PFSK-1 (cell line): Measurements from ENCODE around the gene ASF1A.

Source experiments
- FOXP2 ChIP-seq: optimal IDR thresholded peaks from 2 replicates; pipeline ENCODE3; 2011; ENCODE audit warnings: borderline replicate concordance, control low read depth, inconsistent platforms; ENCODE audit not compliant: insufficient read depth; ENCODE audit errors: extremely low read length, extremely low read depth
- POLR2AphosphoS5 ChIP-seq: IDR thresholded peaks from 2 replicates; pipeline ENCODE4 v1.6.1; 2012; ENCODE audit warnings: low read depth, mild to moderate bottlenecking, control low read depth, low read length, moderate library complexity
- SIN3A ChIP-seq: IDR thresholded peaks from 2 replicates; pipeline ENCODE4 v1.6.1; 2012; ENCODE audit warnings: mild to moderate bottlenecking, low read length, moderate library complexity, borderline replicate concordance; ENCODE audit not compliant: insufficient read depth
- TAF1 ChIP-seq: IDR thresholded peaks from 2 replicates; pipeline ENCODE4 v1.6.1; 2012; ENCODE audit warnings: low read length, control low read depth, borderline replicate concordance; ENCODE audit not compliant: insufficient read depth
- TF ChIP-seq, protein P1 (sequence below), 2 experiments: IDR thresholded peaks; 2 replicates each; pipeline versions ENCODE4 v1.6.1 to v1.8.0; 2011 to 2012; ENCODE audit warnings: low read depth in 2 of 2, low read length in 2 of 2, control low read depth in 1 of 2, inconsistent platforms in 1 of 2, mild to moderate bottlenecking in 1 of 2, moderate library complexity in 1 of 2; ENCODE audit not compliant: insufficient read depth in 1 of 2

The ASF1A gene

DNA sequence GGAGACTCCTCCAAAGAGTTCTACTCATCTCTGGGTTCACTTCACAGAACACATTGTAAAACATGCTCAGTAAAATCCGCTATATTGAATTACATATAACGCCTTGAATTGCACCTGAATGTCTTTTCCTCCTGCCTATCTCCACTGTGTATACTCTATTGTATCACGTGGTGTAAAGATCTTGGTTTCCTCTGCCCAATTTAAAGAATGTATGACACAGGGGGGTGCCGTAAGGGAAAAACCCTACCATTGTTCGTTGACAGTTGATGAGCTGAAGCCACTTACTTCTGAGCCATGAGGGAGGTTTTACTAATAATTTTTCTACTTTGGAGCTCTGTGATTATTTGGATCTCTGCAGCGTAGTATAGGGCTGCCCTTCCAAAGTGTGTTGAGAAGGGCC is 6.0 kb downstream of the ASF1A start:
- no peak for TF ChIP-seq POLR2AphosphoS5
- TF ChIP-seq, protein P1, sequence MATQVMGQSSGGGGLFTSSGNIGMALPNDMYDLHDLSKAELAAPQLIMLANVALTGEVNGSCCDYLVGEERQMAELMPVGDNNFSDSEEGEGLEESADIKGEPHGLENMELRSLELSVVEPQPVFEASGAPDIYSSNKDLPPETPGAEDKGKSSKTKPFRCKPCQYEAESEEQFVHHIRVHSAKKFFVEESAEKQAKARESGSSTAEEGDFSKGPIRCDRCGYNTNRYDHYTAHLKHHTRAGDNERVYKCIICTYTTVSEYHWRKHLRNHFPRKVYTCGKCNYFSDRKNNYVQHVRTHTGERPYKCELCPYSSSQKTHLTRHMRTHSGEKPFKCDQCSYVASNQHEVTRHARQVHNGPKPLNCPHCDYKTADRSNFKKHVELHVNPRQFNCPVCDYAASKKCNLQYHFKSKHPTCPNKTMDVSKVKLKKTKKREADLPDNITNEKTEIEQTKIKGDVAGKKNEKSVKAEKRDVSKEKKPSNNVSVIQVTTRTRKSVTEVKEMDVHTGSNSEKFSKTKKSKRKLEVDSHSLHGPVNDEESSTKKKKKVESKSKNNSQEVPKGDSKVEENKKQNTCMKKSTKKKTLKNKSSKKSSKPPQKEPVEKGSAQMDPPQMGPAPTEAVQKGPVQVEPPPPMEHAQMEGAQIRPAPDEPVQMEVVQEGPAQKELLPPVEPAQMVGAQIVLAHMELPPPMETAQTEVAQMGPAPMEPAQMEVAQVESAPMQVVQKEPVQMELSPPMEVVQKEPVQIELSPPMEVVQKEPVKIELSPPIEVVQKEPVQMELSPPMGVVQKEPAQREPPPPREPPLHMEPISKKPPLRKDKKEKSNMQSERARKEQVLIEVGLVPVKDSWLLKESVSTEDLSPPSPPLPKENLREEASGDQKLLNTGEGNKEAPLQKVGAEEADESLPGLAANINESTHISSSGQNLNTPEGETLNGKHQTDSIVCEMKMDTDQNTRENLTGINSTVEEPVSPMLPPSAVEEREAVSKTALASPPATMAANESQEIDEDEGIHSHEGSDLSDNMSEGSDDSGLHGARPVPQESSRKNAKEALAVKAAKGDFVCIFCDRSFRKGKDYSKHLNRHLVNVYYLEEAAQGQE (IDR thresholded peaks at IDR 0.05; ENCODE audit: insufficient read depth in 1 of 2, low read depth in 2 of 2, low read length in 2 of 2) = no peak
- TF ChIP-seq TAF1 = no peak
- no peak for TF ChIP-seq FOXP2
- TF ChIP-seq SIN3A = no peak

DNA sequence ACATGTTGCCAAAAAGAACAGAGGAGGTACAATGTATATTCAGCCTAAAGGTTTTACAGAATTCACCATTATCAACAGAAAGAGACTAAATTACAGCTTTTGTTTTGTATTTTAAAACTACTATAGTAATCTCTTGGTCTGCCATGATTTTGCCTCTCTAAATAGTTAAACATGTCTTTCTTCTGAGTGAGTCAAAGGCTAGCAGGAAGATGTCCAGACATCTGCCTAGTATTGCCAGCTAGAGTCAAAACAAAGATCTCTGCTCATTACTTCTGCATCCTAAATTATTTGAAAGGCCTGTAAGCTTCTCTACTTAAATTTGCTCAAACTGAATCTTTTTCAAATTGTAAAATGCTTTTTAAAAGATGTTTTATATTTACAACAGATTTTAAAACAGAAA is 8.8 kb downstream of the ASF1A start:
- no peak for TF ChIP-seq SIN3A
- TF ChIP-seq, protein P1 (IDR thresholded peaks at IDR 0.05; ENCODE audit: insufficient read depth in 1 of 2, low read depth in 2 of 2, low read length in 2 of 2) = no peak
- no peak for TF ChIP-seq FOXP2
- no peak for TF ChIP-seq POLR2AphosphoS5

DNA sequence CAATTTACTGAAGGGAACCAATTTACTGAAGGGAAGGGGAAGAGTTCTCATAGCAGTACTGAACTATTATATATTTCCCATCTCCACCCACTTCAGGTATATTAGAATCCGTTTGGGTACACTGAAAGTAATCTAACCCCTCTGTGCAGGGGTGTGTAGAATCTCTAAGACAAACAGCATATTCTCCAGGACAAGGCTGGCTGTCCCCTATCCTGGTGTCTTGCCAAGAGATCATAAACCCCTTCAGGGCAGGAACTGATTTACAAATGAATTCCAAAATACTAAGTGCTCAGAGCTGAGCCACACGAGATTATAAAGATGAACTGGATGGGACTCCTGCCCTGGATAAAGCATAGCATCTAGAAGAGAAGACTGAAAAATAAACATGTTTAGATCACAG is 9.2 kb downstream of the ASF1A start:
- TF ChIP-seq POLR2AphosphoS5 (no peak), FOXP2 (no peak), SIN3A (no peak), TAF1 (no peak)
- TF ChIP-seq, protein P1 (IDR thresholded peaks at IDR 0.05; ENCODE audit: insufficient read depth in 1 of 2, low read depth in 2 of 2, low read length in 2 of 2) = no peak

DNA sequence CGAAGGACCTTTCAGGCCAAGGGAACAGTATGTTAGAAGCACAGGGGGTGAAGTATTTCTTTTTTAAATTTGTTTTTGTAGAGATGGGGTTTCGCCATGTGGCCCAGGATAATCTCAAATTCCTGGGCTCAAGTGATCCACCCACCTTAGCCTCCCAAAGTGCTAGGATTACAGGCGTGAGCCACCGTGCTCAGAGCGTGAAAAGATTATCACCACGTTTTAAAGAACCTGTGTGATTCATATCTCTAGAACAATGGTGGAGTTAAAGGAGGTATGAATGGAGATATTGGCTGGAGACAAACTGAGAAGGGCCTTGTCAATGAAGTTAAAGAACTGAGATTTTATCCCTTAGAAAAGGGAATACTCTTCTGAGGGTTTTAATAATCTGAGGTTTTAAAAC is 9.7 kb downstream of the ASF1A start:
- TF ChIP-seq, protein P1 (IDR thresholded peaks at IDR 0.05; ENCODE audit: insufficient read depth in 1 of 2, low read depth in 2 of 2, low read length in 2 of 2) = no peak
- TF ChIP-seq POLR2AphosphoS5 (no peak), TAF1 (no peak), FOXP2 (no peak), SIN3A (no peak)

DNA sequence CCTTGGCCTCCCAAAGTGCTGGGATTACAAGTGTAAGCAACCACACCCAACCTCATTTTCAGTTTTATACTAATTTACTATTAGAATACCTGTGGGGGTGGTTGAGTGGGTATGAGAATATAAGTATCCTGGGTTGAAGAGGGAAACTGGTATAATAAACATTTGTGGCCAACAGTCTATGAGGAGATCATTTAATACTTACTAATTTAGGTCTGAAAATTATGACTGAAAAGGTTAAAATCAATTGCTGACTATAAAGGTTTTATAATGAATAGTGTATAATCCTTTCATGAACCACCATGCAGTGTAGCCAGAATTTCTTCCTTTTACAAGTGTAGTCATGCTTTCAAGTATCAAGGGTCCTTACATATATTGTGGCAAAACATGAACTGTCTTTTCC is 11.1 kb downstream of the ASF1A start:
- no peak for TF ChIP-seq SIN3A
- no peak for TF ChIP-seq POLR2AphosphoS5
- TF ChIP-seq FOXP2 = no peak
- TF ChIP-seq, protein P1 (IDR thresholded peaks at IDR 0.05; ENCODE audit: insufficient read depth in 1 of 2, low read depth in 2 of 2, low read length in 2 of 2) = no peak
- no peak for TF ChIP-seq TAF1
